GM19324 (cell line): ENCODE data around the gene POLDIP2.
"Not testable (repeated sequence)": the region's sequence is repeated elsewhere in the genome, so short reads cannot be mapped to it uniquely, and the experiment has no call there.

Experiments
- ATAC-seq: cut with Tn5 transposase; IDR thresholded peaks from one replicate; pipeline ENCODE4 v1.9.1; 2021; ENCODE audit warnings: mild to moderate bottlenecking, moderate library complexity; ENCODE audit not compliant: unreplicated experiment, low FRiP score

POLDIP2 gene

DNA sequence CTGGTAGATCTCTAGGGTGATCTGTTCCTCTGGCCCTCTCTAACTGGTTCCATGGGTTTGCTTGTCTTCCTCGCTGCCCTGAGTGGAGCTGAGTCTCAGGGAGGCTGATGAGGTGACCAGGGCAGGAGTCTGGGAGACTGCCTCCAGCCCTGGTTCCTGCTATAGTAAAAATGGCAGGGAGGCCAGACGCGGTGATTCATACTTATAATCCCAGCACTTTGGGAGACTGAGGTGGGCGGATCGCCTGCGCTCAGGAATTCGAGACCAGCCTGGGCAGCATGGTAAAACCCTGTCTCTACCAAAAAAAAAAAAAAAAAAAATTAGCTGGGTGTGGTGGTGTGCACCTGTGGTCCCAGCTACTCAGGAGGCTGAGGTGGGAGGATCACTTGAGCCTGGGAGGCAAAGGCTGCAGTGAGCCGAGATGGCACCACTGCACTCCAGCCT lies 18.5 kb downstream of the POLDIP2 start:
- ATAC-seq: not testable (repeated sequence)

DNA sequence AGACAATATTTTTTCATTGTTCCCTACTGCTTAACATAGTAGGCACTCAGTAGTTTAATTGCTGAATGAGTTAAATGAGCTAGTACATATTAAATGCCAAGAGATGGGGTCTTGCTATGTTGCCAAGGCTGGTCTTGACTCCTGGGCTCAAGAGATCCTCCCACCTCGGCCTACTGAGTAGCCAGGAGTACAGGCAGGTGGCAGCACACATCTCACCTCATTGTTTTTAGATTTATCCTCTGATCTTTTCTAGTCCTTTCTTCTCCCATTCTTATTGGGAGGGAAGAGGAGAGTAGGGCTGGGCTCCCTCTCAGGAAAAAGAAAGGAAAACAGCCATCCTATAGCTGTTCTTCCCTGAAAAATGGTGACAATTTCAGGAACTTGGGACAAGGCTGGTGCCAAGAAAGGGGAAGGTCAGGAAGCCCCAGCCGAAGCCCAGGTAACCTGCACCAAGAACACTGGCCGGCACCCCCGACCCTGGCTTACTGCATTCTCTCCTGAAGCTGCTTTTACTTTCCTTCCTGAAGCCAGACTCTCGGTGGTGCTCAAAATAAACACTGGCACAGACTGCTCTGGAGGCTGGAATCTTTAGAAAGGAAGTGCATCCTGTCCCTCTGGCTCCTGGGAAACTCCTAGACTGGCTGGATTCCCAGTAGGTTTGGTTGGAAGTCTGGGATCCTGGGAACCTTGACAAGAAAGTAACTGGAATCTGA lies 19.1 kb downstream of the POLDIP2 start:
- no peak for ATAC-seq

DNA sequence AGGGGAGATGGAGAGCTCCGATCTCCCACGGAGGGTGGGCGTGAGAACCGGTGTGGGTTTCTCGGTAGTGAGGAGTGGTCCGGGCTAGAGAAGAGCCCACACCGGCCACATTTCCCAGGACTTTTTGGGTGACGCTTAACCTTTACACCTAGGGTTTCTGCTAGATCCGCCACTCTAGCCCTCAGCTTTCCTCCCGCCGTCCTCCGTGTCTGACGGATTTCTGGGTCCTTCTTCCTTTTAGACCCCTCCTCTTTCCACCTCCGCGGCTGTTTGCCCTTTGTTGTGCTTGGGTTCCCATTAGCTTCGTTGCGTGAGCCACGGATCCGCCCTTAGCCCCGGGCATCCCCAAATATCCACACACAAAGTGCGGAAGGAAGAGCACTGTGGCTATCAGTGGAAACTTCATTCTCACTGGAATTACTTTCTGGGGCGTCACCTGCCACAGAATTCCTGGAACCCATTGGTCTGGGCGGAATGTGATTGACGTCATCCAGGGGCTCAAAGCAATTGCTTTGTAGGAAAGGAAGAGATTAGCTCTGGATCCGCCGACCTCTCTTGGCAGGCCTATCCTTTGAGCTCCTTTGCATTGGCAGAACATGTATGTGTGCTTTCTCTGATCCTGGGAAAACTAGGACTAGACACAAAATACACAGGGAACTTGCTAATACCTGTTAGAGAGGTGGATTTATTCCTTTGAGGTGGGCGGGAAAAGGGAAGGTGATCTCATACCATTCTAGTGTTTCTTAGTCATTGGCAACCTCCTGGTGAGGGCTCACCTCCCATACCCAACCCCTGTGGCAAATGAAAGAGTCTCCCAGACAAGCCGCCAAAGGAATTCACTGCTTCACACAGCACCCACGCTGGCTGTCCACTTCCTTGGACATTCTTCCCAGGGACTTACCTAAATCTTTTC lies 21.1 kb downstream of the POLDIP2 start:
- ATAC-seq: peak; percentile 1

DNA sequence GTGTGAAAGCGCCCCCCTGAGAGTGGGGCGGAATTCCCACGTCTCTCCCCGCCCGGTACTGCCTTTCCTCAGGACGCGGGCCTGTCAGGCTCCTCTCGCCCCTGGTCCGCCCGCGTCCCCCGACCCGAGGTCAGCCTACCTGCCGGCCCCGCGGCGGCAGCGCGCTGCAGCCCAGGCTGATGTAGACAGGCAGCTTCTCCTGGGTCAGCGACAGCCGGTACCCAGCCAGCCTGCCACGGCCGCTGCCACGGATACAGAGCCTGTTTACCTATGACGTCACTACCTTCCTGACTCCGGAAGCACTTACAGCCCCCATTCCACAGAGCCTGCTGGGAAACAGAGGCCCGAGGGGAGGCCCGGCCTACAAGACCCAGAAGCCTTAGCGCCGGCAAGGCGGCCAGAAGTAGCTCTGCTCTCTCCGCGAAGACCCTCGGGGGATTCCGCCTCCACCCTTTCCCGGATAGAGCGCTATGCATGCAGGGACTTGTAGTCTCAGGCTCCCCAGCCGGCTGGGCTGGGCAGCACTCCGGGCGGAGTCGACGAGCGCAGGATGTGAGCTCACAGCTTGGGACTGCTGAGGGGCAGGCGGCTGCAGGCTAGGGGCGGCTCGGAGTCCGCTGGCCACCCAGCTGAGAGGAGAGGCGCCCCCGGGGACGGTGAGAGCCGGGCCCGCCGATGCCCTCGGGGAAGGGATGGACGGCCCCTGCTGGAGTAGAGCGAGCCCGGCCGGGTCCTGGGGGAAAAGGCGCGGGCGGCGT lies 21.9 kb downstream of the POLDIP2 start, which contains the start of the genes IFT20 and TNFAIP1:
IFT20 (minus strand) TSS at position 272 of the 758 bp plus-strand sequence. CDS start 3,487 bp downstream, outside the sequence.
TNFAIP1 (plus strand) TSS at position 561 of the 758 bp plus-strand sequence. CDS start 3,761 bp downstream, outside the sequence.
- ATAC-seq: peak; percentile 97

DNA sequence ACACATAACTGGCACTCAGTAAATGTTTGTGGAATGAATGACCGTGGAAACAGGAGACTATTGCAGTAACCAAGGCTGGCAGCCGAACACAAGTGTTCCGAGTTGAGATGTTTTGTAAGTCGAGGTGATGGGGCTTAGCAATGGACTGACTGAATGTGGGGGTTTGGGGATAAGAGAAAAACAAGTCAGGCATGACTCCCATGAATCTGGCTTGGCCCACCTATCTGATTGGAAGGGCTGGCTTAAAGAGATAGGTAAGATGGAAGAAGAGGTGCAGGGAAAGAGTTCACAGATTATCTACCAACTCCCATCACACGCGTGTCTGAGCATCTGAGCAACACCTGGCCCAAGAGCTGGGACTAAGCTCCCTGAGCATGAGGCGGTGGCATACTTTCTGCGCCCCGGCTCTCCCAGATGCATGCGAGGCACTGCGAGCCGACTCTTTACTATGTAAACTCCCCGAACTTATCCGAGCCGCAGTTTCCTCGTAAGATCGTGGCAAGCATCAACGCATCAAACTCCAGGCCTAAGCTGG lies 22.6 kb downstream of the POLDIP2 start:
- no peak for ATAC-seq

DNA sequence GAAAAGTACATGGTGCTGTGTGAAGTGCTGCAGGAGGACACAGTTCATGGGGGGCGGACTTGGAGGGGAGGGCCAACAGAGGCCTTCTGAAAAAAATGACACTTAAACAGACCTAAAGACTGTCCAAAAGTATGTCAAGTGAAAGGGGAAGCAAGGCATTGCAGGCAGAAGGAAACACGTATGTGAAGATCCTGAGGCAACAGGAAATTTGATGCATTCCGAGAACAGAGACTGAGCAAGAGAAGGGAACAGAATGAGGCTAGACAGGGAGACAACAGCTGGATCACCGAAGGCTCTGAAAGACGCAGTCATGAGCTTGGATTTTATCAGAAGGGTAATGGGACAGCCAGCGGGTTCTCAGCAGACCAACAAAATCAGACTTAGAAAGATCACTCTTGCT lies 23.2 kb downstream of the POLDIP2 start:
- ATAC-seq: no peak

DNA sequence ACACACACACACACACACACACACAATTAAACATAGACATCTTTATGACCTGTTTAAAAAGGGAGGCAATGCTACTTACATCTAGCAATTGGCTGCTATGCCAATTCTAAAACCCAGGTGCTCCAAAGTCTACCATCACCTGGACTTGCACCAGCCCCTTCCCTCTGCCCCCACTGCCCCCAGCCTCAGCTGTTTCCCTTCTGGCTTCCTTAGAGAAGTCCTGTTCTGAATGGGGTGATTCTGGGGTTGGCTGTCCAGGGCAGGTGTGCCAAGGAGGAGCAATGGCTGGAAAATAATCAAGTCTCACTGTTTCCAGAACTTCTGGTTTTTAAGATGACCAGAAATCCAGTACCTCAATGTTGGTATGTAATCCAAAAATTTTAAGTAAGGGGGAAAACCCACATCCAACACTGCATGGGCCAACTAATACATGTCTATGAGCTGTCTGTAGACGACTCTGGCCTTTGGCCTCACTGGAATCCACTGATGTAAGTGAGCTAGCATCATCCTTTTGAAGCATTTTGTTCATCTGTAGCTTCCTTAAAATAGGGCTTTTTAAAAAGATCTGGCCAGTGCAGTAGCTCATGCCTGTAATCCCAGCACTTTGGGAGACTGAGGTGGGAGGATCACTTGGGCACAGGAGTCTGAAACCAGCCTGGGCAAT lies 24.1 kb downstream of the POLDIP2 start:
- ATAC-seq: no peak

DNA sequence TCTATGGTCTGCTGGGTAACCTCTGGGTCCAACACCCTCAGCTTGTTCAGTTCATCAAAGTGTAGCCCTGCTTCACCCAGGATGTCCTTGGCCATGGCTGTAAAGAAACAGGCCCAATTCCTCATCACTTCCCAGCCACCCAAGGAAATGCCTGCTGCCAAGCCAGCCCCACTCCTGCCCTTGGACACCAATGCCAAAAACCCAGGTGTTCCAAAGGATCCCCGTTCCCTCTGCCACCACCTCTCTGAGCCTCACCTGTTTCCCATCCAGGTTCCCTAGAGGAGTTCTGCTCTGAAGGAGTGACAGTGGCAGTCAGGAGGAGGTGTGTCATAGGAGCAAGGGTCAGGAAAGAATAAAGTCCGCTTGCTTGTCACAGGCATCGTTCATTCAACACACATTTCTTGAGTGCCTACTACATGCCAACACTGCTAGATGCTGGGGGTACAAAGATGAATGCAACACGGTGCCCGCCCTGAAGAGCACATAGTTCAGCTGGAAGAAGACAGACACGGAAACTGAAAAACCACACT lies 25.4 kb downstream of the POLDIP2 start:
- ATAC-seq: no peak

DNA sequence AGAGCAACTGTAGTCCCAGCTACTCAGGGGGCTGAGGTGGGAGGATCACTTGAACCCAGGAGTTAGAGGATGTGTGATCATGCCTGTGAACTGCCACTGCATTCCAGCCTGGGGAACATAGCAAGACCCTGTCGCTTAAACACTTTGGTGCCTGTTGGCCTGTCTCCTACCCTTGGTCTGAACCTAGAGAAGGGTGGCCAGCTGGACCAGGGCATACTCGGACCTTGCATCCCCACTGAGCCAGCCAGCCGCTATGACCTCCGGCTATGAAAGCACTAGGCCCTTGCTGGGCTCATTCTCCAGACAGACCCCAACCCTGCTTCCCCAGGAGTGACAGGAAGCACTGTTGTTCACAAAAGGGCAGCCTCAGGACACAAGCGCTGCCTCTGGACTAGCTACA lies 26.7 kb downstream of the POLDIP2 start:
- ATAC-seq: no peak

DNA sequence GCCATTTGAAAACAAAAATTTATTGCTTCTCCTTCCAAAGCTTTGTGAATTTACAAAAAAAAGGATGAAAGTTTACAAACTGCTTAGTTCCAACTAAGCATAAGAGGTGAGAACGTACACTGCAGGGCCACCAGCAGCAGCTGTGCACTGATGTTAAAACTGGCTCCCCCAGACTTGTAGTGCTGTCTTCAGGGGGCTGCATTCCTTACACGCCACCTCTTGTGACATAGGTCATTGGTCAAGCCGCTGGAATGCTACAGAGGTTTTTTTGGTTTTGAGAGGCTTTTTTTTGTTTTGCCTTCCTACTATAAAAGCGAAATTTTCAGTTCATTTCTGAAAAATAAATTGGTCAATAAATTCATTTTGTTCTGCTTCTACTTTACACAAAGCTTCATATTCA lies 29.0 kb downstream of the POLDIP2 start:
- no peak for ATAC-seq

DNA sequence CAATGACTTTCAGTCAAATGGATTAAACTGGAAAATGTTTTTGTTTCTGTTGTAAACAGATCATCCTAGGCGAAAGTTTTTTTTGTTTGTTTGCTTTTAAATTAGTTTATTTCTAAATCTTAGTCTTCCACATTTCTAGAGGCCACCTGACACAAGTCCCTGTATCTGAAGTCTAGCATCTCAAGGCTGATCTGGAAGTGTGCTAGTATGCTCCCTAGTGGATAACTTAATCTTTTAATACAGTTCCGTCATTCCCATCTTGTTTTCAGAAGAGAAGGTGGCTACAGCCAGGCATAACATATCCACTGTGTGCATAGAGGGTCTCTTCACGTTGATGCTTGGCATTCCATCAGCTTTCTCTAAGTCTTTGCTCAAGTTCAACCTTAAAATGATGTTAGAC lies 29.6 kb downstream of the POLDIP2 start:
- no peak for ATAC-seq

DNA sequence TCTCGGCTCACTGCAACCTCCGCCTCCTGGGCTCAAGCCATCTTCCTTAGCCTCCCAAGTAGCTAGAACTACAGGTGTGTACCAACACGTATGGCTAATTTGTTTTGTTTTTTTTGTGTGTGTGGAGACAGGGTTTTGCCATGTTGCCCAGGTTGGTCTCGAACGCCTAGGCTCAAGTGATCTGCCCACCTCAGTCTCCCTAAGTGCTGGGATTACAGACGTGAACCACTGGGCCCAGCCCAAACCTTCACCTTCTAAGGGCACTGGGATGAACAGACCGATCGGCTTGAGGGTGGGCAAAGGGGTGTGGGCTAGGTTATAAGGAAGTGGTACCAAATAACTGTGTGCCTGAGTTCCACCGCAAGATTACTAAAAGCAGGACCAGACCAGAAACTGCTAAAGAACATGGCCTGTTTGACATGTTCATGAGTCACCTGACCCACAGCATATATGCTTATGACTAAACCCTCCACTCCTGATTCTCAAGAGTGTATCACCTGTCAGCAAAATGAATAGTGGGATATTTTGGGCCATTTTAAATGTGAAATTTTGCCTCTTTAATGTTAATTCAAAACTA lies 30.2 kb downstream of the POLDIP2 start:
- no peak for ATAC-seq

DNA sequence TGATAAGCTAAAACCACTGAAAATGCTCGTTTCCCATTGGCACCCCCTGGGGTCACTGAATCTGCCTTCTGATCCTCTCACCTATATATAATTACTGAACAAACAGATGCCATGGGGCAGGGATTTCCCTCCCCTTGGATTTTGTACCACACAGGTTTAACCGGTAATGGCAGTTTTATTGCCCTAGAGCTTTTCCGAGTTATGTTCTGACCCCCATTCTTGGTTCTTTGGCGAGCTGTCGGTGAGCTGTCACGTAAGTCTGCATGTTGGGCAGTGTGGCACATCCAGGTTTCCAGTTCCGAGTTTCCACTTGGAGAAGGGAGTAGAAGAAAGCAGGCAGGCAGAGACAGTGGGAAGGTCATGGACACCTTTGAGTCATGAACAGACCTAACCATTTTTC lies 31.2 kb downstream of the POLDIP2 start:
- no peak for ATAC-seq

DNA sequence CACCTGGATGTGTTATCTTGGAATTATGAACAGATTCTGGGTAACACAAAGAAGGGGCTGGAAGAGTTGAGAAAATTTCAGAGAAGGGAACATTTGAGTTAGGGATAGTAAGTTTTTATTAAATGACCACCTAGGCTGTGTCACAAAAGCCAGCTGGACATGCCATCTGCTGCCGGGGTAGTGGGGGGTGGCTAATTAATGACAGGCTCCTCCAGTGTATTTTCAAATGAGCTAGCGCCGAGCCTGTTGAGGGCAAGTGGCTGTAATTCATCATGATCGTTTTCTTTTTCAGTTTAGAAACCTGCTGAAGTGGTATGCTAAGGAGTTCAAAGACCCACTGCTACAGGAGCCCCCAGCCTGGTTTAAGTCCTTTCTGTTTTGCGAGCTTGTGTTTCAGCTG lies 32.1 kb downstream of the POLDIP2 start:
- no peak for ATAC-seq

DNA sequence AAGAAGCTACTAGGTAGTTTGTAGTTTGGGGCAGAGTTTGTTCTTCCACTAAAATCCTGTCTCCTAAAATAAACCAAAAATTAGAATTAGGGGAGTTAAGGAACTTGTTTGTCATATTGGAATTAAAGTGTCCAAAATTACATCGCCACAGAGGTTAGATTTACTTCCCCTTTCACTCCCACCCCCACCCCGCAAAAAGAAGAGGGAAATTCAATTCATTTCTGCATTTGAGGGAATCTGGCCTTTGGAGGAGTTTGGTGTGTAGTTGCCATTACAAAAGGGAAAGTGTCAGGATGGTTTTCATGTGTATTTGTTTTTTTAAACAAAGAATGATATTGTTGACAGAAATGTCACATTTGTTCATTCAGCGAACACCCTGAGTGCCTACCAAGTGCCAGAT lies 32.5 kb downstream of the POLDIP2 start:
- no peak for ATAC-seq

DNA sequence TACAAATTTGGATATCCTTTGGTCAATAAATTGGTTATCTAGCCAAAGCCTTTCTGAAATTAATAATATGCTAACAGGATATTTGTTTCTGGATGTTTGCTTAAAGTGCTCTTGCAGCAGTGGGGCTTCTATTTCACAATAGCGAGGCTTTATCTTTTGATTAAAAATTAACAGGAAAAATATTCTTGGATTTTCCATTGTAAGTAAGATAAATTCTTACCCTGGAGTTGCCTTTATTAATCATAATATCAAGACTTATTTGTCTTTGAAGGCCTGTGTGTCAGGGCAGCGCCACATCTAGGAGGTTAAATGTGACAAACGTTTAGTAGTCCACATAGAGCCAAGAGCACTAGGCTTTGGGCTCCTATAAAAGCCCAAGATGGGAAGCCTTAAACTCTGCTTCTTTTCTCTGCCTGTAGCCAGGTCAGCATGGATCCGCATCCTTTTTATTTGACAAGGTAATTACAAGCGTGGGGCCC lies 33.0 kb downstream of the POLDIP2 start:
- no peak for ATAC-seq

DNA sequence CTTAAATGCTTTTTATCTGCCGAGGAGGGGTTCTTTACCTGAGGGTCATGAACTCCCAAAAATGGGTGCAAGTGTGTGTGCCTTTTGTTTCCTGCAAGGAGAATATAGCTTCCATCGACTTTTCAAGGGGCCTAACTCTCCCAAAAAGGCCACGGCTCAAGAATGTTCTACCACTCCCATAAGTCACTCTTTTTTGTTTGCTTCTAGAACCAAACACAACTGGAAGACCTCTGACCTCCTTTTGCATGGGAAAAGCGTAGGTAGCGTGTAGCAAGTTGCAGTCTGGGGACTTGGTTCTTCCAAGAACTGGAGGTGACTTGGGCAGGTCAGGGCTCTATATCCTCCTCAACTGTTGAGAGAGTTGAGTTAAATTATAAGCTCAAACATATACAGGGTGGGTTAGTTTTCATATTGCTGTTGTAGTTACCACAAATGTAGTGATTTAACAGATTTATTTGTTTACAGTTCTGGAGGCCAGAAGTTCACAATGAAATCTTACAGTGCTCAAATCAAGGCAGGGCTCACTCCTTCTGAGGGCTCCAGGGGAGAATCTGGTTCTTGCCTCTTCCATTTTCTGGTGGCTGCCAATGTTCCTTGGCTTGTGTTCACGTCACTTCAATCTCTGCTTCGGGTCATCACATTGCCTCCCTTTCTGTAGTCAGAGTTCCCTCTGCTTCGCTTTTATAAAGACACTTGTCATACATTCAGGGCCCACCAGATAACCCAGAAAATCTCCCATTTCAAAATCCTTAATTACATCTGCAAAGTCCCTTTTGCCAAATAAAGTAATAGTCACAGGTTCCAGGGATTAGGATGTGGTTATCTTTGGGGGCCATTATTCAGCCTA lies 36.9 kb downstream of the POLDIP2 start:
- no peak for ATAC-seq

DNA sequence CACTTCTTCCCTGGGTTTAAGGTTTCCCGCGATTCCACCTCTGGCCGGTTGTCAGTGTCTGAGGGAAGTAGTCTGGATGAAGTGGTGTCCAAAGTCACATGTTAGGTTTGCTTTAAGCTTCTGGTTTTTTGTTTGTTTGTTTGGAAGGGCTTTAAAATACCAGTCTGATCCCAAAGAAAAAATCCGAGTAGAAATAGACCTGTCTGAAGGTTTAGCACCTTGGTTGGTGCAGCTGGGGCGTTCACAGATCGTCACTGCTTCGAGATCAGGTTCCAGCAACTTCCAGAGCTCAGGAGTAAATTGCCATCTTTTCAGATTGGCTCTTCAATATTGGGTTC lies 37.8 kb downstream of the POLDIP2 start:
- ATAC-seq: no peak
